C4-2B (cell line): ENCODE results near the gene CYP46A1.

Experiments
- H3K27ac ChIP-seq: fragments of 450-650 bp; 2 replicates; pipeline ENCODE4 v1.5.1; 2017
- CTCF ChIP-seq: fragments of 450-650 bp; conservative IDR thresholded peaks from 2 replicates; pipeline ENCODE4 v1.5.1; 2017; ENCODE audit warnings: mild to moderate bottlenecking
- ZFX ChIP-seq: fragments of 450-650 bp; IDR thresholded peaks from 2 replicates; pipeline ENCODE4 v1.6.1; 2017

Gene CYP46A1

GRCh38 chr14:99693918-99694317 is 9.8 kb downstream of the CYP46A1 start:
- H3K27ac ChIP-seq: no peak overlapping the region
- TF ChIP-seq ZFX: no peak
- TF ChIP-seq CTCF: no peak

DNA sequence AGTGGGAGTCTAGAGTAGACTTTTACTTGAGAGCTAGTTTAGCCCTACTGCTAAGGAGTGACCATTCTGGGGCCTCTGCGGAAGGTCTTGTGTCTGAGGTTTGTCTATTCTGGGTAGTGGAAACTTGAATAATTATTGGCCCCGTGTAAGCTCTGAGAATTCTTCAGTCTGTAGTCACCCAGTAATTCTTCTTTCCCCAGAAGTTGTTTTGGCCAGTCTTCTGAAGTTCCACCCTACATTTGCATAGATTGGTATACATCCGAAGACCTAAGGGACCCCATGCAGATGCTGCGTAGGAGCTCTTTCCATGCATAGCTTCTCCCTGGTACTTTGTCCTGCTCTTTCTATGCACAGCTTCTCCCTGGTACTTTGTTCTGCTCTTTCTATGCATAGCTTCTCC is 12.8 kb downstream of the CYP46A1 start:
- no peak for TF ChIP-seq CTCF
- TF ChIP-seq ZFX: no peak
- no peak overlapping the region for H3K27ac ChIP-seq

DNA sequence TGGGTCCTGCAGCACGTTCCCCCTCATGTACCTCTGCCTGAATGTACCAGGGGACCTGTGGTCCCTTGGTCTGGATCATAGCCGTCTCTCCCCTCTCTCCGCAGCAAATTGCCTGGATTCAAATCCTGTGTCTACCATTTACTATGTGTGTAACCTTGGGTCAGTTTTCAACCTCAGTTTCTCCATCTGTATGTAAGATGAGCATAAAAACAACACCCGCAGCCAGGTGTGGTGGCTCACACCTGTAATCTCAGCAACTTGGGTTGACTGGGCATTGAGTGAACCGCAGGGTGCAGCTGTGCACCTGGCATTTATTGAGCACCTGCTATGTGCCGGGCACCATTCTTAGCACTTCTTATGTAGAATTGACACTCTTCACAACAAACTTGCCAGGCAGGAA is 14.1 kb downstream of the CYP46A1 start:
- H3K27ac ChIP-seq: no peak overlapping the region
- TF ChIP-seq ZFX (no peak), CTCF (no peak)

- TF ChIP-seq CTCF (no peak), ZFX (no peak)
- H3K27ac ChIP-seq: no peak overlapping the region
Measured at GRCh38 chr14:99698642-99699041, 14.5 kb downstream of the CYP46A1 start.

DNA sequence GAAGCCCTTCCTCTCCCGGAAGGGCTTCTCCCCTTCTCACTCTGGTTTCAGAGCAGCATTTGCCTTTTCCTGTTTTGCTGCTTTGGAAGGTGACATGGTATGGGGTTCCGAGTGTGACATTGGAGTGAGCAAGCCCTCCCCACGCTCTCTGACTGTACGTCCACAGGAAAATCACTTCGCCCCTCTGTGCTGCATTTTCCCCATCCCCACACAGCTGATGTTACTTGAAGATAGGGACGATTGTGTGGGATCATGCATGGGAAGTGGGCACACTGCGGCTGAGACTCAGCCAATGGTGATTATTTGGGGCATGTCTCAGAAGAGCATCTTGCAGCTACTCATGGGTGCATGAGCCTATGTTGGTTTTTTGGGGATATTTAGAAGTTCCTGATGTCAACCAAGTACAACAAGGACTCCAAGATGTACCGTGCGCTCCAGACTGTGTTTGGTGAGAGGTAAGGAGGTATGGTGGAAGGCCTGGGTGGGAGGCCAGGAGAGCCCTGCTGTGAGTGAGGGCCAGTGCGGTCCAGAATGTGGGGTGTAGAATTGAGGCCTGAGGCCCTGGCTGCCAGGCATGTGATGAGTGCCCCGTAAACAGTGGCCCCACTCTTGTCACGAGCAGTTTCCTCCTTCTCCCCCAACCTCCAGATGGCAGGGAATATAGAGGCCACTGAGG is 15.1 kb downstream of the CYP46A1 start:
- H3K27ac ChIP-seq: no peak overlapping the region
- TF ChIP-seq CTCF (no peak), ZFX (no peak)

DNA sequence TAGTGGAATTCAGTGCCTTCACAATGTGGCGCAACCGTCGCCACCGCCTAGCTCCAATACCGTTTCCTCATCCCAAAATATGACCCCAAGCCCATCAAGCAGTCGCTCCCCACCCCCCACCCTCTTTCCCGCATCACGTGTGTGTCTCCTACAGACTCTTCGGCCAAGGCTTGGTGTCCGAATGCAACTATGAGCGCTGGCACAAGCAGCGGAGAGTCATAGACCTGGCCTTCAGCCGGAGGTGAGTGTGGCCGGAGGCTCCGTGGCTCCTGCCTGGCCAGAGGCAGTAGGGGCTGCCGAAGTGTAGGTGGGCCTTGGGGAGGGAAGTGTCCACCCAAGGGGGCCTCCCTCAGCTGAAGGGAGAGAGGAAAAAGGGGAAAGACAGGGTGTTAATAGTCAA is 15.8 kb downstream of the CYP46A1 start:
- no peak for TF ChIP-seq CTCF
- TF ChIP-seq ZFX: no peak
- no peak overlapping the region for H3K27ac ChIP-seq

GRCh38 chr14:99700379-99700778 is 16.3 kb downstream of the CYP46A1 start:
- no peak overlapping the region for H3K27ac ChIP-seq
- TF ChIP-seq CTCF (no peak), ZFX (no peak)
